H1 (cell line): ENCODE results near the gene FOXI2. TPM values are rescaled to one million over a fixed set of nuclear protein-coding genes. Genes with fewer than 3 reads are reported as not detected.

Source experiments
- CTCF ChIA-PET: fragments of 300-600 bp; sonication (Branson Sonifier 250); formaldehyde crosslinking; loops from one replicate; lab custom pipeline; 2021; ENCODE audit not compliant: partially characterized antibody; lab: Charles Lee
- POLR2A ChIA-PET: fragments of 300-600 bp; sonication (Branson Sonifier 250); formaldehyde crosslinking; loops from one replicate; lab custom pipeline; 2021; ENCODE audit warnings: inconsistent platforms; ENCODE audit not compliant: partially characterized antibody; lab: Charles Lee
- DNase-seq, 2 experiments: peaks; one replicate each; pipeline versions ENCODE4 v3.0.0 to v3.0.0-alpha.2; 2010 to 2022; ENCODE audit warnings: low spot score in 2 of 2, low read depth in 1 of 2, mixed read lengths in 1 of 2
- FAIRE-seq: peaks from 2 replicates; lab custom pipeline; 2011; peaks lifted over from hg19 to GRCh38; lab: Jason Lieb, UNC
- H2AFZ ChIP-seq: 2 replicates; pipeline ENCODE4 v1.8.1; 2012; ENCODE audit warnings: low read length, inconsistent platforms
- H2AK5ac ChIP-seq: 2 replicates; pipeline ENCODE4 v1.6.1; 2013; ENCODE audit warnings: low read depth, low read length
- H2BK120ac ChIP-seq: replicated peaks from 2 replicates; pipeline ENCODE3; 2013; ENCODE audit warnings: low read depth, low read length, inconsistent platforms
- H2BK12ac ChIP-seq: 2 replicates; pipeline ENCODE4 v1.6.1; 2013; ENCODE audit warnings: low read depth, low read length
- H2BK15ac ChIP-seq: 2 replicates; pipeline ENCODE4 v1.6.1; 2013; ENCODE audit warnings: low read length
- H2BK20ac ChIP-seq: 2 replicates; pipeline ENCODE4 v1.6.1; 2013; ENCODE audit warnings: low read length
- H2BK5ac ChIP-seq: 2 replicates; pipeline ENCODE4 v1.6.1; 2013; ENCODE audit warnings: low read depth, low read length
- H3K14ac ChIP-seq: 2 replicates; pipeline ENCODE4 v1.6.1; 2013; ENCODE audit warnings: inconsistent platforms; ENCODE audit not compliant: insufficient read length
- H3K18ac ChIP-seq: 2 replicates; pipeline ENCODE4 v1.6.1; 2013; ENCODE audit warnings: low read length; ENCODE audit errors: extremely low read depth
- H3K23ac ChIP-seq: 2 replicates; pipeline ENCODE4 v1.6.1; 2013; ENCODE audit warnings: inconsistent platforms; ENCODE audit not compliant: insufficient read length
- H3K23me2 ChIP-seq: 2 replicates; pipeline ENCODE4 v1.6.1; 2013; ENCODE audit warnings: low read depth, low read length
- H3K27ac ChIP-seq: 2 replicates; pipeline ENCODE4 v1.6.1; 2011; ENCODE audit warnings: low read depth, low read length, inconsistent platforms
- H3K27me3 ChIP-seq, 4 experiments: replicated peaks in 1 of 4; 1 replicate in 1 of 4; 2 replicates in 3 of 4; pipeline versions ENCODE4 v1.6.1 to v1.8.1; 2011 to 2013; ENCODE audit warnings: low read length in 3 of 4, mild to moderate bottlenecking in 3 of 4, inconsistent platforms in 2 of 4, mixed read lengths in 2 of 4, moderate library complexity in 1 of 4; ENCODE audit not compliant: control insufficient read depth in 3 of 4, insufficient read depth in 3 of 4; ENCODE audit errors: extremely low read depth in 1 of 4
- H3K36me3 ChIP-seq, 4 experiments: 2 replicates each; pipeline versions ENCODE4 v1.6.1 to v1.8.1; 2011 to 2013; ENCODE audit warnings: mild to moderate bottlenecking in 4 of 4, low read length in 3 of 4, moderate library complexity in 2 of 4, control low read depth in 1 of 4, inconsistent platforms in 1 of 4; ENCODE audit not compliant: insufficient read depth in 4 of 4, control insufficient read depth in 2 of 4
- H3K4ac ChIP-seq: replicated peaks from 2 replicates; pipeline ENCODE3; 2013; ENCODE audit warnings: low read length, low read depth, mixed read lengths, inconsistent platforms; ENCODE audit not compliant: insufficient read length
- H3K4me1 ChIP-seq, 4 experiments: replicated peaks in 1 of 4; 1 replicate in 1 of 4; 2 replicates in 3 of 4; pipeline versions ENCODE4 v1.6.1 to v1.8.1; 2011 to 2013; ENCODE audit warnings: low read length in 3 of 4, inconsistent platforms in 2 of 4, mixed read lengths in 1 of 4; ENCODE audit not compliant: insufficient read depth in 4 of 4, control insufficient read depth in 3 of 4
- H3K4me2 ChIP-seq, 2 experiments: 2 replicates each; pipeline versions ENCODE4 v1.6.1 to v1.8.1; 2011 to 2013; ENCODE audit warnings: low read depth in 2 of 2, low read length in 2 of 2, control low read depth in 1 of 2, inconsistent platforms in 1 of 2, mild to moderate bottlenecking in 1 of 2; ENCODE audit not compliant: insufficient read depth in 1 of 2
- H3K4me3 ChIP-seq, 4 experiments: fragments of 200-600, 300-600 bp in 1 of 4; sonication (generic), shearing (Covaris generic), sonication (Bioruptor Twin) in 1 of 4; 2 replicates each; pipeline versions ENCODE4 v1.5.1 to v1.8.1; 2011 to 2016; ENCODE audit warnings: low read length in 4 of 4, low read depth in 3 of 4, control low read depth in 2 of 4, inconsistent platforms in 2 of 4, mild to moderate bottlenecking in 2 of 4, mixed read lengths in 1 of 4, moderate library complexity in 1 of 4; ENCODE audit not compliant: insufficient read depth in 2 of 4; ENCODE audit errors: extremely low read depth in 1 of 4
- H3K56ac ChIP-seq: replicated peaks from 2 replicates; pipeline ENCODE3; 2013; ENCODE audit warnings: low read depth, mild to moderate bottlenecking, mixed read lengths, low read length, inconsistent platforms; ENCODE audit not compliant: insufficient read length
- H3K79me1 ChIP-seq: 2 replicates; pipeline ENCODE4 v1.6.1; 2013; ENCODE audit warnings: low read depth, low read length, control low read depth
- H3K79me2 ChIP-seq, 2 experiments: 2 replicates each; pipeline versions ENCODE4 v1.6.1 to v1.8.1; 2012 to 2013; ENCODE audit warnings: low read length in 2 of 2, mild to moderate bottlenecking in 2 of 2, inconsistent platforms in 1 of 2; ENCODE audit not compliant: insufficient read depth in 2 of 2, control insufficient read depth in 1 of 2
- H3K9ac ChIP-seq, 4 experiments: replicated peaks in 1 of 4; 1 replicate in 1 of 4; 2 replicates in 3 of 4; pipeline versions ENCODE4 v1.6.1 to v1.8.1; 2011 to 2013; ENCODE audit warnings: low read depth in 3 of 4, low read length in 3 of 4, control low read depth in 2 of 4, mild to moderate bottlenecking in 2 of 4, moderate library complexity in 2 of 4, inconsistent platforms in 1 of 4; ENCODE audit errors: extremely low read depth in 1 of 4
- H3K9me3 ChIP-seq, 2 experiments: 2 replicates each; pipeline versions ENCODE4 v1.6.1 to v1.8.1; 2012 to 2013; ENCODE audit warnings: mild to moderate bottlenecking in 2 of 2, moderate library complexity in 2 of 2, control low read depth in 1 of 2, inconsistent platforms in 1 of 2, low read depth in 1 of 2, low read length in 1 of 2, mixed read lengths in 1 of 2; ENCODE audit not compliant: insufficient read depth in 2 of 2
- H4K20me1 ChIP-seq, 2 experiments: replicated peaks in 1 of 2; 2 replicates each; pipeline versions ENCODE3 to v1.8.1; 2011 to 2013; ENCODE audit warnings: inconsistent platforms in 2 of 2, low read length in 2 of 2, mild to moderate bottlenecking in 1 of 2; ENCODE audit not compliant: insufficient read depth in 2 of 2, control insufficient read depth in 1 of 2
- H4K5ac ChIP-seq: 2 replicates; pipeline ENCODE4 v1.6.1; 2013; ENCODE audit warnings: low read length, low read depth, mixed read lengths, inconsistent platforms; ENCODE audit not compliant: insufficient read length
- H4K8ac ChIP-seq: 2 replicates; pipeline ENCODE4 v1.8.0; 2013; ENCODE audit warnings: mild to moderate bottlenecking, moderate library complexity, low read length, inconsistent platforms; ENCODE audit not compliant: insufficient read depth; ENCODE audit errors: extremely low read depth
- H4K91ac ChIP-seq: replicated peaks from 2 replicates; pipeline ENCODE3; 2013; ENCODE audit warnings: low read length, mixed read lengths, inconsistent platforms; ENCODE audit not compliant: insufficient read length
- BRCA1 ChIP-seq: IDR thresholded peaks from 2 replicates; pipeline ENCODE4 v1.6.1; 2012; ENCODE audit warnings: low read depth, low read length, improper control_type of control experiment
- TAF7 ChIP-seq: optimal IDR thresholded peaks from 2 replicates; pipeline ENCODE3; 2011; ENCODE audit warnings: low read depth, mild to moderate bottlenecking, inconsistent platforms, low read length, moderate library complexity, borderline replicate concordance
- WGBS, 2 experiments: shearing (Covaris generic) in 1 of 2; methylation state at CpG; one replicate each; pipeline versions ENCODE4 v1.1.6 to v1.1.7; 2013 to 2015; ENCODE audit warnings: low lambda C conversion rate in 2 of 2, mixed read lengths in 2 of 2, inconsistent platforms in 1 of 2, low coverage in 1 of 2, missing lambda C conversion rate in 1 of 2; ENCODE audit not compliant: insufficient replicate concordance in 2 of 2, insufficient coverage in 1 of 2, insufficient read length in 1 of 2; ENCODE audit errors: extremely low coverage in 1 of 2, missing lambda C conversion rate in 1 of 2; 5-methylcytosine and 5-hydroxymethylcytosine counted together
- polyA plus RNA-seq, 7 experiments: library from polyadenylated mRNA; depleted of rRNA in 3 of 7; stranded (reverse) in 5 of 7; unstranded in 2 of 7; fragments of >200 nt in 5 of 7; fragments of 200-250 nt in 2 of 7; gene quantifications; 1 replicate in 5 of 7; 2 replicates in 1 of 7; 4 replicates in 1 of 7; pipeline versions ENCODE4 v1.2.1 to v1.2.3, GENCODE V29; 2011 to 2013; ENCODE audit warnings: missing spikeins in 2 of 7, mixed read lengths in 2 of 7
- total RNA-seq: library from RNA; stranded (reverse); fragmentation: NEBNext Ultra II Directional; extraction: Animal tissue kit (Norgen Biotek cat#: 25700); gene quantifications from 2 replicates; pipeline ENCODE4 v1.2.1, GENCODE V29; 2021

Gene FOXI2
- total and polyA plus RNA-seq, 2 of the 8 experiments (the other 6 are each of a cell fraction or from before 2014, with no cell fraction given) = 1.0 TPM

DNA sequence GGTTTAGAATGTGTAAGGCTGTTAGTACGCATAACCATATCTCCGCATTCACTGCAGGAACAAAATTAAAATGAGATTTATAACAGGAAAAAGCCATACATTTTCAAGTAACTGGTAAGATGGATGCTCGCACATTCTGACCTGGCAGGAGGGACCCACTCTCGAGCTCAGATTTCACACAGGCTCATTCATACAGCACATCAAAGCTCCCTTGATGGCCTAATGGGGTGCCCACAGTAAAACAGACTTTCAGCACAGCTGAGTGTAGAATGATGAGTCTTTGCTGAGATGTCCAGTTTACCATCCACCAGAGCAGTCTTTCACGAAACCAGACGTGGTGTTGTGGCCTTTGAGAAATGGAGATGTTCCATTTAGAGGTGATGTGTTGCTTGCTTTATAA, 8.9 kb downstream of the FOXI2 start:
- H3K23me2 ChIP-seq = no peaks in the 10 kb centered on the region
- H4K91ac ChIP-seq = no peak overlapping the region
- H3K4me3 ChIP-seq = no peak overlapping the region
- H2BK15ac ChIP-seq = no peak overlapping the region
- CTCF ChIA-PET = interaction anchor here (0.9 to 2.5 kb wide), 2 partner anchors 11 to 15 kb away, joined by 3 to 7 read pairs; no protein-coding TSS in a partner anchor
- no peaks in the 10 kb centered on the region for H3K79me1 ChIP-seq
- H4K20me1 ChIP-seq = no peaks in the 10 kb centered on the region
- no peaks in the 10 kb centered on the region for H3K27me3 ChIP-seq
- H3K36me3 ChIP-seq = no peaks in the 10 kb centered on the region
- H3K4me2 ChIP-seq = no peak overlapping the region
- no peak overlapping the region for H4K5ac ChIP-seq
- H3K4me1 ChIP-seq = no peaks in the 10 kb centered on the region
- 85% methylated on average over 6 of the region's 6 CpGs; no CpG with 5 or more reads in 1 of the 2 experiments for WGBS, 2 experiments
- TF ChIP-seq TAF7 (no peak), BRCA1 (no peak)
- TF ChIP-seq, all 59 proteins: peak for 0
- no peak overlapping the region for H3K4ac ChIP-seq
- no peak overlapping the region for H3K9ac ChIP-seq
- no peak overlapping the region for H2AK5ac ChIP-seq
- POLR2A ChIA-PET = interaction anchor here (1.1 kb wide), 1 partner anchor 8 kb away, joined by 4 read pairs; no protein-coding TSS in a partner anchor
- no peak overlapping the region for H2AFZ ChIP-seq
- no peak overlapping the region for H3K23ac ChIP-seq
- no peak for FAIRE-seq
- H3K27ac ChIP-seq = no peak overlapping the region
- no peak overlapping the region for H2BK12ac ChIP-seq
- no peak overlapping the region for H3K18ac ChIP-seq
- no peak for DNase-seq
- no peak overlapping the region for H2BK120ac ChIP-seq
- no peak overlapping the region for H4K8ac ChIP-seq
- no peak overlapping the region for H2BK5ac ChIP-seq
- no peaks in the 10 kb centered on the region for H3K79me2 ChIP-seq
- H3K14ac ChIP-seq = no peak overlapping the region
- H3K9me3 ChIP-seq = no peaks in the 10 kb centered on the region
- no peak overlapping the region for H3K56ac ChIP-seq
- H2BK20ac ChIP-seq = no peak overlapping the region
